OCI-LY3 (cell line): ENCODE data around the gene STIL.

Experiments
- EZH2phosphoT487 ChIP-seq: fragments of 200-600 bp; shearing (Covaris generic); IDR thresholded peaks from 2 replicates; pipeline ENCODE4 v1.6.1; 2018; ENCODE audit warnings: antibody characterized with exemption, mixed run types, low read depth
- TF ChIP-seq, protein P1 (sequence below): fragments of 200-600, 300-600 bp; sonication (generic); IDR thresholded peaks from 2 replicates; pipeline ENCODE4 v1.5.1; 2014; ENCODE audit warnings: antibody characterized with exemption, low read length, low read depth

DNA sequence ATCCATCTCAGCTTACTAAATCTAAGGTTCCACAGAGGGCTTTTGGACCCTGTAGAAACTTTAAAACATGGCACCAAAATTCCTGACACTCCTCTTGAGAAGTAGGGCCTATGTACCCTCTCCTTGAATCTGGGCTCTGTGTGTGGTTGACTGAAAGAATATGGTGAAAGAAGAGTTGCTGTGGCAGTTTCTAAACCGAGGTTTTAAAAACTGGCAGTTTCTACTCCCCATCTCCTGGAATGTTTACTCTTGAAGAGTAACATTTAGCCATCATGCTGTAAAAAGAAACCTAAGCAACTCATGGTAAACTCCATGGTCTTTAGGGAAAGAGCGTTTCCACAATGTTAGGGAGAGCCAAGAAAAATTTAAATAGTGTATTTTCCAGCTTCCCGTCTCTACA lies 15.0 kb upstream of the STIL start:
- TF ChIP-seq, protein P1, sequence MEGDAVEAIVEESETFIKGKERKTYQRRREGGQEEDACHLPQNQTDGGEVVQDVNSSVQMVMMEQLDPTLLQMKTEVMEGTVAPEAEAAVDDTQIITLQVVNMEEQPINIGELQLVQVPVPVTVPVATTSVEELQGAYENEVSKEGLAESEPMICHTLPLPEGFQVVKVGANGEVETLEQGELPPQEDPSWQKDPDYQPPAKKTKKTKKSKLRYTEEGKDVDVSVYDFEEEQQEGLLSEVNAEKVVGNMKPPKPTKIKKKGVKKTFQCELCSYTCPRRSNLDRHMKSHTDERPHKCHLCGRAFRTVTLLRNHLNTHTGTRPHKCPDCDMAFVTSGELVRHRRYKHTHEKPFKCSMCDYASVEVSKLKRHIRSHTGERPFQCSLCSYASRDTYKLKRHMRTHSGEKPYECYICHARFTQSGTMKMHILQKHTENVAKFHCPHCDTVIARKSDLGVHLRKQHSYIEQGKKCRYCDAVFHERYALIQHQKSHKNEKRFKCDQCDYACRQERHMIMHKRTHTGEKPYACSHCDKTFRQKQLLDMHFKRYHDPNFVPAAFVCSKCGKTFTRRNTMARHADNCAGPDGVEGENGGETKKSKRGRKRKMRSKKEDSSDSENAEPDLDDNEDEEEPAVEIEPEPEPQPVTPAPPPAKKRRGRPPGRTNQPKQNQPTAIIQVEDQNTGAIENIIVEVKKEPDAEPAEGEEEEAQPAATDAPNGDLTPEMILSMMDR, result no peak
- no peak for TF ChIP-seq EZH2phosphoT487
